Progenitor cell of endocrine pancreas (in vitro differentiated cells): ENCODE results near the gene AXIN1. TPM values are rescaled to one million over a fixed set of nuclear protein-coding genes. Genes with fewer than 3 reads are reported as not detected.
A peak's percentile ranks its signal among the peaks of the same experiment; 100 is the strongest.

Experiments used
- DNase-seq: peaks from one replicate; pipeline ENCODE4 v3.0.0; 2021; ENCODE audit warnings: low spot score; ENCODE audit not compliant: unreplicated experiment
- H3K27ac Mint-ChIP-seq: 2 replicates; pipeline ENCODE4 v1.8.0; 2021; ENCODE audit warnings: mild to moderate bottlenecking, moderate library complexity, mixed read lengths
- H3K27me3 Mint-ChIP-seq: 2 replicates; pipeline ENCODE4 v1.8.0; 2021; ENCODE audit warnings: mixed read lengths
- H3K36me3 Mint-ChIP-seq: 2 replicates; pipeline ENCODE4 v1.8.0; 2022; ENCODE audit warnings: mixed read lengths; ENCODE audit not compliant: insufficient read depth
- H3K4me1 Mint-ChIP-seq: 2 replicates; pipeline ENCODE4 v1.8.0; 2021; ENCODE audit warnings: low read depth, mixed read lengths
- H3K4me3 Mint-ChIP-seq: 2 replicates; pipeline ENCODE4 v1.8.0; 2021; ENCODE audit warnings: low read depth, mild to moderate bottlenecking, moderate library complexity, mixed read lengths
- H3K9me3 Mint-ChIP-seq: 2 replicates; pipeline ENCODE4 v1.8.0; 2021; ENCODE audit warnings: low read depth, mixed read lengths
- total RNA-seq: library from RNA; stranded (reverse); gene quantifications from 2 replicates; pipeline ENCODE4 v1.2.1, GENCODE V29; 2021
- TF ChIP-seq, protein P1 (sequence below): fragments of 200-600 bp; sonication (generic); IDR thresholded peaks from one replicate; pipeline ENCODE4 v1.5.0; 2021; ENCODE audit warnings: antibody characterized with exemption, mild to moderate bottlenecking; ENCODE audit not compliant: unreplicated experiment

AXIN1 gene
- total RNA-seq, 1 donor from 2014 or later = 34.4 TPM

DNA sequence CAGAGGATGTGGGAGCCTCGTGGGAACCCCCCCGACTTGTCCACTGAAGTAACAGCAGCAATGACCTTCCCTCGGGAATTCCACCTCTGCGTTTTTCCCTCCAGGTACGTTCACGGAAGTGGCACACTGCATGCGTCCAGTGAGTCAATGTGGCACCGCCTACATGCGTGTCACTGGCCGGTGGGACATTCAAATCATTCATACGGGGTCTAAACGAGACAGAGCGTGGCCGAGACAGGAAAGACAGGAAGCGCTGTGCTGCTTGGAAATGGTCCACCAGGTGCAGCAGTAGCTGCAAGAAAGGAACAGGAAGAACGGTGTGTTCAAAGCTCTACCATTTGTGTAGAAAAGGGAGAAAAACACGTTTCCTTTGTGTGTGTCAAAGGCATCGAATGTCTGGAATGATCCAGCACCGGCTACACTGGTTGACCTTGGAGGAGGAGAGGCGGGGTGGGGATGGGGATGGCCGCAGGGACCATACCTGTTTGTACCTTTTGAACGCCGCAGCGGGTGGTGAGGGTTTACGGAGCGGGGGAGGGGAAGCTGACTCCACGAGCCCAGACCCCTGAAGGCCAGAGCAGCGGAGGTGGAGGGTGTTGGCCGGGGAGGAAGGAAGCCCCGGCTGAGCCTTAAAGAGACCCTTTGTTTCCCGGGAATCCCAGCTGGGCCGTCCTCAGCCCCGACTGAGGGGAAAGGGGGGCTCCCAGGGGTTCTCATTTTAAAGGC is 31.0 kb upstream of the AXIN1 start:
- H3K9me3 Mint-ChIP-seq = no peaks in the 10 kb centered on the region
- TF ChIP-seq, protein P1, sequence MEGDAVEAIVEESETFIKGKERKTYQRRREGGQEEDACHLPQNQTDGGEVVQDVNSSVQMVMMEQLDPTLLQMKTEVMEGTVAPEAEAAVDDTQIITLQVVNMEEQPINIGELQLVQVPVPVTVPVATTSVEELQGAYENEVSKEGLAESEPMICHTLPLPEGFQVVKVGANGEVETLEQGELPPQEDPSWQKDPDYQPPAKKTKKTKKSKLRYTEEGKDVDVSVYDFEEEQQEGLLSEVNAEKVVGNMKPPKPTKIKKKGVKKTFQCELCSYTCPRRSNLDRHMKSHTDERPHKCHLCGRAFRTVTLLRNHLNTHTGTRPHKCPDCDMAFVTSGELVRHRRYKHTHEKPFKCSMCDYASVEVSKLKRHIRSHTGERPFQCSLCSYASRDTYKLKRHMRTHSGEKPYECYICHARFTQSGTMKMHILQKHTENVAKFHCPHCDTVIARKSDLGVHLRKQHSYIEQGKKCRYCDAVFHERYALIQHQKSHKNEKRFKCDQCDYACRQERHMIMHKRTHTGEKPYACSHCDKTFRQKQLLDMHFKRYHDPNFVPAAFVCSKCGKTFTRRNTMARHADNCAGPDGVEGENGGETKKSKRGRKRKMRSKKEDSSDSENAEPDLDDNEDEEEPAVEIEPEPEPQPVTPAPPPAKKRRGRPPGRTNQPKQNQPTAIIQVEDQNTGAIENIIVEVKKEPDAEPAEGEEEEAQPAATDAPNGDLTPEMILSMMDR = no peak
- no peaks in the 10 kb centered on the region for H3K27me3 Mint-ChIP-seq
- H3K36me3 Mint-ChIP-seq = no peaks in the 10 kb centered on the region
- H3K27ac Mint-ChIP-seq = peak overlapping the region; percentile 92
- peaks cover 39% of the 10 kb centered on the region for H3K4me1 Mint-ChIP-seq
- DNase-seq = no peak
- peak overlapping the region; percentile 84 for H3K4me3 Mint-ChIP-seq

DNA sequence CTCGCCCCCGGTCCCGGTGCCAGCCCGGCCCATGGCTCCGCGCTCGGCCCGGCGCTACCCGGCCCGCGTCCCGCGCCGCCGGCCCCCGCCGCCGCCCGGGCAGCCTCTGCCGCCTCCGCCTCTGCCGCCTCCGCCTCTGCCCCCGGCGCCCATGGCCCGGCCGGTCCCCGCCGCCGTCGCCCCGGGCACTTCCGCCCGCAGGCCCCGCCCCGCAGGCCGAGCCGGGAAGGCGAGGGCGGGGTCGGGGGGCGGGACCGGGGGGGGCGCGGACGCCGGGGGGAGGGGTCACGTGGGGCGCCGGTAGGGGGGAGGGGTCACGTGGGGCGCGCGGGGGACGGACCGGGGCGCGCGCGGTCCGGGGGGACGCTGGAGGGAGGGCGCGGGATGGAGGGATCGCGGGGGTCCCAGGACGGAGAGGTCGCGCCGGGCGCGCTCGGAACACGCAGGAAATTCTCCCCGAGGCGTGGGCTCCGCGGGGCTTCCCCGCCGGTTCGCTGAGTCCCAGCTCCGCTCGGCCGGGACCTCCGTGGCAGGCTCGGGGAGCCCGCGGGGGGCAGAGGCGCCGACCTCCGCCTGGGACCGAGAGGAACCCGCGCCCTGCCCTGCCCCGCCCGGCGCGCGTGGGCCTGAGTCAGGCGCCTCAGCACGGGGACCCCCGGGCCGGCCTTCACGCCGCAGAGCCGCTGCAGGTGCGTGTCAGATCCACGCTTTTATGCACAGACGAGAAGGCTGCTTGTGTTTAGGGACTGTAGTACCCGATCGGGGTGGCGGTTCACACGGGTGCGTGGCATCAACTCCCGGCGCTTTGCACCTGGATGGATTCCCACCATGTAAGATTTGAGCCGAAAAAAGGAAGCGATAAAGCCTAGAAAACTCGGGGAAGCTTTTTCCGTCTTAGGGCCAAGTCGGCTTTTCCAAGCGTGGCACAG is 29.5 kb upstream of the AXIN1 start, which contains the start of gene PGAP6:
TSS of gene PGAP6 (minus strand) at position 190 of the 929 bp plus-strand sequence. CDS start at position 33, 157 bp downstream.
- TF ChIP-seq, protein P1 = no peak
- no peak for DNase-seq

DNA sequence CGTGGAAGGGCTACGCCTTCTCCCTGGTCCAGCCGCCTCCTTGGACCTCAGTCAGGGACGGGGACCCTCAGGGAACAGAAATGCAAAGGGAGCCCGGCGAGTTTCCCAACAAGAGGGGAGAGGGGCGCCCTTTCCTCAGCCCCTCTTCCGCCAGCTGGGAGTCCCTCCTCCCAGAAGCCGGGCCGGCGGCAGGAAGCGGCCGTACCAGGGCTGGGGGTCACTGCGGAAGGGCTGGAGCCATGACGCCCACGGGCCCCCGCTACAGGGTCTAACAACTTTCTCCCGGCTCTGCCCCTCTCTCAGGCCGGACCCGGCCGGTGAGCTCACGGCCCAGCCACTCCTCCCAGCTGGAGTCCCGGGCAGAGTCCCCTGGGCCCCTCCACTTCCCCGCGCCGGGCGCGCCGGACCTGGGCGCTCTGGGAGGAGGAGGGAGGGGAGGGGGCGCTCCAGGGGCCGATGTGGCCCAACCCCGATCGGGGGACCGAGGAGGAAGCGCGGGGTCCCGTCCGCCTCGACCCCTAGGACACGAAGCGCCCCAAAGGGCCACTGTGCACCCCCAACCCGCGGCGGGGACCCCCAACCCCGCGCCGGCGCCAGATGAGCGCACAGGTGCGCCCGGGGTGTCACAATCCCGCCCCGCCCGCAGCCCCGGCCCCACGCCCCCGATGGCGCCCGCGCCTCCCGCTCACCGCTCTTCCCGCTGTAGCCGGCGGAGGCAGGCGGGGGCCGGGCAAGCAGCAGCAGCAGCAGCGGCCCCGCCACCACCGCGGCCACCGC is 28.7 kb upstream of the AXIN1 start:
- Mint-ChIP-seq H3K4me1 (peaks cover 26% of the 10 kb centered on the region), H3K27me3 (no peaks in the 10 kb centered on the region)
- no peak for DNase-seq

More for the DNA sequence above, 29.5 kb upstream of the AXIN1 start, which contains the start of gene PGAP6:
- Mint-ChIP-seq H3K36me3 (no peaks in the 10 kb centered on the region), H3K9me3 (no peaks in the 10 kb centered on the region), H3K27ac (peak within 1 kb of the TSS; percentile 92), H3K4me1 (peaks cover 29% of the 10 kb centered on the region), H3K27me3 (no peaks in the 10 kb centered on the region), H3K4me3 (peak within 1 kb of the TSS; percentile 84)

DNA sequence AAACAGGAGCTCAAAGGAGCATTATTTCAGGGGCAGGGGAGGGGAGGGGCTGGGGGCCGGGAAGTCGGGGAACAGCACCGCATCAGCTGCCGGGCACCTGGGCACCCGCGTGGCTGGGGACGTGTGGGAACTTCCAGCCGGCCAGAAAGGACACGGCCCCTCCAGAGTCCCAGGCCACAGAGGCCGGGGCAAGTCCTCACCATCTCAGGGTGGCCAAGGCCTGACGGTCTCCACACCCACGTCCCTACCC is 28.2 kb upstream of the AXIN1 start:
- H3K4me1 Mint-ChIP-seq = peaks cover 26% of the 10 kb centered on the region
- H3K36me3 Mint-ChIP-seq = no peaks in the 10 kb centered on the region
- no peak overlapping the region for H3K27ac Mint-ChIP-seq
- H3K4me3 Mint-ChIP-seq = peak overlapping the region; percentile 77
- no peaks in the 10 kb centered on the region for H3K9me3 Mint-ChIP-seq
- no peaks in the 10 kb centered on the region for H3K27me3 Mint-ChIP-seq
- no peak for DNase-seq
- TF ChIP-seq, protein P1 = no peak

More for the DNA sequence above, 28.7 kb upstream of the AXIN1 start:
- TF ChIP-seq, protein P1 = no peak
- H3K36me3 Mint-ChIP-seq = no peaks in the 10 kb centered on the region
- no peak overlapping the region for H3K27ac Mint-ChIP-seq
- H3K4me3 Mint-ChIP-seq = peak overlapping the region; percentile 77
- no peaks in the 10 kb centered on the region for H3K9me3 Mint-ChIP-seq
